DMS 273 (cell line): Measurements from ENCODE around the gene LCN10.
"Not testable (repeated sequence)": the region's sequence is repeated elsewhere in the genome, so short reads cannot be mapped to it uniquely, and the experiment has no call there.

ENCODE experiments used
- DNase-seq: peaks from one replicate; lab custom pipeline; 2025; ENCODE audit not compliant: unreplicated experiment; lab: John Stamatoyannopoulos, UW

The LCN10 gene

GRCh38 chr9:136742591-136743391, at the start of gene LCN10:
Gene LCN10 (minus strand): TSS chr9:136742940. CDS start chr9:136742903, 37 bp downstream.
- DNase-seq = peak; percentile 59

GRCh38 chr9:136791516-136792276, 49.0 kb upstream of the LCN10 start:
- peak; percentile 64 for DNase-seq

DNA sequence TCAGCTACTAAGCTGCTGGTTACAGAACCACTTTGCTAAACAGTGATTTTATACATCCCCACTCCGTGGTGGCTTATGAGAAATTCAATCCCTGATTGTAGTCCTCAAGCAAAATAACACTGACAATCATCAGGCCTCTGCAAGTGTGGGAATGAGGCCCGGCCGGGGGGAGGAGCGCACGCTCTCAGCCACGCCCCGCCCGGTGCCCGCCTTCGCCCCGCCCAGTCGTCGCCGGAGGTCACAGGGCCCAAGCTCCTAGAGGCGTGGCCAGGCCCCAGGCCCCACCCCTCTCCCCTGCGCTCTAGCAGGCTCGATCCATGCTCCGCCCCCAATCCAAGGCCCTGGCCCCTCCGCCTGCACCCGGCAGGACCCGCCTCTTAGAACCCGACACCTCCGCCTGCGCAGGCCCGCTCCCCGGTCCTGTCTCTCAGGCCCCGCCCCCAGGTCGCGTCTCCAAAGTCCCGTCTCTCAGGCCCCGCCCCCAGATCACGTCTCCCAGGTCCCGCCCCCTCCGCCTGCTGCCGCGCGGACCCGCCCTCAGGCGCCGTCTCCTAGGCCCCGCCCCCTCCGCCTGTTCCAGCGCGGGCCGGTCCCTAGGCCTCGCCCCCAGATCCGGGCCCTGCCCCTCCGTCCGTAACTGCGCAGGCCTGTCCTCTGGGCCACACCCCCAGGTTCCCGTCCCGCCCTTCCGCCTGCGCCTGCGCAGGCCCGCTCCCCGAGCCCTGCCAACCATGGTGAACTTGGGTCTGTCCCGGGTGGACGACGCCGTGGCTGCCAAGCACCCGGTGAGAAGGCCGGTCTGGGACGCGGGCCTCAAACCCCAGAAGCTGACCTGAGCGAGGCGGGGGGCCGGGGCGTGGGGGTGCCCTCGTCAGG, 48.1 kb upstream of the LCN10 start, which contains the start of gene TMEM141:
TMEM141 (plus strand) TSS at position 705 of the 876 bp plus-strand sequence; CDS start at position 732, 27 bp downstream.
- DNase-seq = peak; percentile 100

DNA sequence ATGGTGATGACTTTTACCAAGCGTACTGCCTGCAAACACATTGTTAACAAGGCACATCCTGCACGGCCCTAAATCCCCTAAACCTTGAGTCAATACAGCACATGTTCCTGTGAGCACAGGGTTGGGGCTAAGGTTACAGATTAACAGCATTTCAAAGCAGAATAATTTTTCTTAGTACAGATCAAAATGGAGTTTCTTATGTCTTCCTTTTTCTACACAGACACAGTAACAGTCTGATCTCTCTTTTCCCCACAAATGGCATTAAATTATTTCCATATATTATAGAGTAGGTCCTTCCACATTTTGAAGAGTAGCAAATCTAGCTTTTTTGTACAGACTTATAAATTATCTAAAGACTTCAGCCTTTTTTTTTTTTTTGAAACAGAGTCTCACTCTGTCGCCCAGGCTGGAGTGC, 46.8 kb upstream of the LCN10 start:
- no peak for DNase-seq

DNA sequence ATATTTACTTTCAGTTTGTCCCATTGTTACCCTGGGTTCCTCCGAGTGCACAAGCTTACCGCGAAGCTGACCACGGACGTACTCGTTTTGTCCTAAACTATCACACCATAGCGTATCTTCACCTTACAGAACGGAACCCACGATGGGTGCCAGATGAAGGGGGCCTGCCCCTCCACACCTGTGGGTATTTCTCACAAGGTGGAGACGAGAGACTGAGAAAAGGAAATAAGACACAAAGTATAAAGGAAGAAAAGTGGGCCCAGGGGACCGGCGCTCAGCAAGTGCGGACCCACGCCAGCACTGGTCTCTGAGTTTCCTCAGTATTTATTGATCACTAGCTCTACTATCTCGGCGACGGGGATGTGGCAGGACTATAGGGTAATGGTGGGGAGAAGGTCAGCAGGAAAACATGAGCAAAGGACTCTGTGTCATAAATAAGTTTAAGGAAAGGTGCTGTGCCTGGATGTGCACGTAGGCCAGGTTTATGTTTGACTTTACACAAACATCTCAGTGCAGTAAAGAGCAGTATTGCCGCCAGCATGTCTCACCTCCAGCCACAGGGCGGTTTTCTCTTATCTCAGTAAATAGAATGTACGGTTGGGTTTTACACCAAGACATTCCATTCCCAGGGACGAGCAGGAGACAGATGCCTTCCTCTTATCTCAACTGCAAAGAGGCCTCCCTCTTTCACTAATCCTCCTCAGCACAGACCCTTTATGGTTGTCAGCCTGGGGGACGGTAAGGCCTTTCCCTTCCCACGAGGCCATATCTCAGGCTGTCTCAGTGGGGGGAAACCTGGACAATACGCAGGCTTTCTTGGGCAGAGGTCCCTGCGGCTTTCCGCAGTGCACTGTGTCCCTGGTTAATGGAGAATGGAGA, 46.1 kb upstream of the LCN10 start:
- DNase-seq = not testable (repeated sequence)

DNA sequence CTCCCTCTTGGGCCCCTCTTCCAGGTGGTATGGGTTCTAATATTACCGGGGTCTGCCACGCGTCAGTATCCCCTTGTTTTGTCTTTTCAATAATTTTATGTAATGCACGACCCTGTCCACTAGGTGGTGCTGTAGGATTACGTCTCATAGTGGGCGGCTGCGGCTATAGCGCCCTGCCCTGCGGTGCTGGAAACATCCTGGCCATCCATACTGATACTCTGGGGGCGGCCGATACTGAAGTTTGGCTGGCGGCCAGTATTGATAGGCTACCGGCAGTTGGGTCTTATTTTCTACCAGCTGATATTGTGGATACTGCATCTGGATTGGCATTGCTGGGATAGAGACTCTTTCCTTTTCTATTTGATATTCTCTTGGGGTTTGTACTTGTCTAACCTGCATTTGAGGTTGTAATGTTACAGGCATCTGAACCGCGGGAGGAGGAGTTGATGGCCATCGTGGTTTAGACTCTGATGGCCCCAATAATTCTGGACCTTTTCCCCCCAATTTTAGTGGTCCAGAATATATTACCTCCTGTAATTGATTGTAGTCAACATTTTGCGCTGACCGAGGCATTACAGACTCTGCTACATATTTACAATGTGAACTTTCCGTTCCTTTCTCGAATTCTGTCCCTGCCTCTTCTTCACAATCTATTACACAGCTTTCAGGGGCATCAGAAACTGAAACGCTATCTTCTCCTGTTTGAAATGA, 45.1 kb upstream of the LCN10 start:
- peak; percentile 84 for DNase-seq

DNA sequence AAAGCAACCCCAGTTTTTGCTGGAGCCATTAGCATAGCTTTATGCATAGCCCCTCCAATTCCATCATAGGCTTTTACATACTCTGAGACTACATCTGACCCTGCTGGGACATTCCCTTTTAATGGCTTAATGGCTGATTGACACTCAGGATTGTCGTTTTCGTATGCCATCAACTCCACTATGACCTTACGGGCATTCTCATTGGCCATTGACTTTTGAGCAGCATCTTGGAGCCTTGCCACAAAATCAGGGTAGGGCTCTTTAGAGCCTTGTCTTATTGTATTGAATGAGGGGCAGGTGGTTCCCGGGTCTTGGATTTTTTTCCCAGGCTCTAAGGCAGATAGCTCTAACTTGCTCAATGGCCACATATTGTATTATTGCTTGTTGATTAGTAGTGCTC, 44.2 kb upstream of the LCN10 start:
- not testable (repeated sequence) for DNase-seq

GRCh38 chr9:136786451-136786850, 43.7 kb upstream of the LCN10 start:
- DNase-seq = no peak

DNA sequence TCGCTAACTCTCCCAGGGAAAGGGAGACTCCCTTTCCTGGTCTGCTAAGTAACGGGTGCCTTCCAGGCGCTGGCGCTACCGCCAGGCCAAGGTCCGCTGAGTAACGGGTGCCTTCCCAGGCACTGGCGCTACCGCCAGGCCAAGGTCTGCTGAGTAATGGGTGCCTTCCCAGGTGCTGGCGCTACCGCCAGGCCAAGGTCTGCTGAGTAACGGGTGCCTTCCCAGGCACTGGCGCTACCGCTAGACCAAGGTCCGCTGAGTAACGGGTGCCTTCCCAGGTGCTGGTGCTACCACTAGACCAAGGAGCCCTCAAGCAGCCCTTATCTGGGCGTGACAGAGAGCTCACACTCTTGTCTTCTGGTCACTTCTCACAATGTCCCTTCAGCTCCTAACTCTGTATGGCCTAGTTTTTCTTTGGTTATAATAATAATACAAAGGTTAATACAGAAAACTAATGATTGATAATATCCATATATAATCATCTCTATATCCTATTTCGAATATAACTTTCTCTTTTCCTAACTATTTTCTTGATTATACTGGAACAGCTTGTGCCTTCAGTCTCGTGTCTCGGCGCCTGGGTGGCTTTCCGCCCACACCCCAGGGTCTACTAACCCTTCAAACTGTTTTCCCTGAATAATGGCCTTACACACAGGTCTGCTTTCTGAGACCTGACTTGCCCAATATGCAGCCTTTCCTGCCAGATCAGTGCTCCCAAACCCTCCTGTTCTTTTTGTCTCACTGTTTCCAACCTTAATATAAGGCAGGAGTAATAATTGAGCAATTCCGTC, 43.0 kb upstream of the LCN10 start:
- DNase-seq = not testable (repeated sequence)

- no peak for DNase-seq
These were observed 42.2 kb upstream of the LCN10 start for GRCh38 chr9:136784997-136785361.

GRCh38 chr9:136784249-136784996, 41.7 kb upstream of the LCN10 start:
- DNase-seq = peak; percentile 81

DNA sequence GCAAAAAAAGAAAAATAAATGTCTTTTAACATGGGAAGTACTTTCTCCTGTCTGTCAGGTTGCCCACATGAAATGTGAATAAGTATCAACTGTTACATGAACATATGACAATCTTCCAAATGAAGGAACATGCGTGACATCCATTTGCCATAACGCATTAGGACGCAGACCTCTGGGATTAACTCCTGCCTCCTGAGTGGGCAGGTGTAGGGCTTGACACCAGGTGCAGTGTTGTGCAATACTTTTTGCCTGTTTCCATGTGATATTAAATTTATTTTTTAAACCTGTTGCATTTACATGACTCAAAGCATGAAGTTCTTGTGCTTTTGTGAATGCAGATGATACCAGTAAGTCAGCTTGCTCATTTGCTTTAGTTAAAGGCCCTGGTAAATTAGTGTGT, 39.7 kb upstream of the LCN10 start:
- DNase-seq = no peak

- DNase-seq = peak; percentile 29
These were observed 37.1 kb upstream of the LCN10 start for GRCh38 chr9:136779808-136780207.

DNA sequence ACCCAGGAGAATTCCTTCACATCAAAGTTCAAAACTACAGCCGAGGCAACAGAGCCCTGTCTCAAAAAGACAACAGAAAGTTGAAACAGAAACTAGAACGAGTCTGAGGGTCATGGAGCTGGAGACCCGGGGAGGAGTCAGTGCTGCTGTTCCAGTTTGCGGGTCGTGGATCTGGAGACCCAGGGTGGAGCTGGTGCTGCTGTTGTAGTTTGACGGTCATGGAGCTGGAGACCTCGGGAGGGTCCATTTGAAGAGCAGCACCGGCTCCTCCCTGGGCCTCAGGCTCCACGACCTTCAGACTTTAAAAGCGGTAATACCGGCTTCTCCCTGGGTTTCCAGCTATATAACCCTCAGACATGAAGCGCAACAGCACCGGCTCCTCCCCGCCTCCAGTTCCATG, 34.6 kb upstream of the LCN10 start:
- no peak for DNase-seq

DNA sequence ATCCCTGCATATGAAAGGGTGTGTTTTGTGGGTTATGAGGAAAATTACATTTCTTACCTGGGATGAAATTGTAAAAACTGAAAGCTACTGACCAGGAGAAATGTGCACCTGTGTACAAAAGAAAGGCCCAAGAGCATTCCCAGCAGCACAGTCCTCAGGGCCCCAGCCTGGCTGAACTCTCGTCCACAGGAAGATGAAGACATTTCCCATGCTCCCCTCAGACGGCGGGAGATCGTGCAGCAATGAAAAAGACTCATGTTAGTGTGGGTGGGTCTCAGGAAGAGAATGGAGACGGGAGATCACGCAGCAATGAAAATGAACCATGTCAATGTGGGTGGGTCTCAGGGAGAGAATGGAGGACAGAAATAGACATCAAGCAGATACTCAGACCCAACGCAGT, 34.2 kb upstream of the LCN10 start:
- DNase-seq = no peak

GRCh38 chr9:136775191-136775590, 32.5 kb upstream of the LCN10 start:
- DNase-seq = no peak

DNA sequence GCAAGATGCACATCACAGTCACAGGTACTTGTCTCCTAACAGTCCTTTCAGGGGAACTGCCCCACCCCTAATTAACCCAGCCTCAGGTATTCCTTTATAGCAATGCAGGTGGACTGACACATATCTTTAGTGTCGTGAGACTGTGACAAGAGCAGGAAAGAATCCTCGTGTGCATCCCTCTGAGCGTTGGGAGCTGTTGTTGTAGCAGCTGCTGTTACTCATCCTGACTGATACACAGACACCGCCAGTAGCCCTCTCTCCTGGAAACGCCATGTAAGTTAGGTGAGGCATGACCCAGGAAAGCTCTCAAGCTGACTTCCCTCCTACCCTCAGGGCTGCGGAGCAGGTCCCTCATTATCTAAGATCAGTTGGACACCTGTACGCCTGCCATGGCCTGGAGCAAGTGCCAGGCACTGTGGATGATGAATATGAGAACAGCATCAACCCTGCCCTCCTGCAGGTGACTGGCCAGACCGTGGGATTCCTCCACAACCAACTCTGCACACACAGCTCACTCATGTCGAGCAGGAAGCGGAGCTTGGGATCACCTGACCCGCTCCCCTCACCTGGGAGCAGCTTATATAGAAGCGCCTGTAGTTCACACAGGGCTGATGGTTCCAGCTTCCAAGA, 31.8 kb upstream of the LCN10 start:
- DNase-seq = no peak
